Effector memory CD8-positive, alpha-beta T cell (primary cell): ENCODE measurements around the gene SLC22A17.
"Not testable (repeated sequence)": the region's sequence is repeated elsewhere in the genome, so short reads cannot be mapped to it uniquely, and the experiment has no call there.

Experiments
- ATAC-seq: fragments of 150-1000 bp; cut with Tn5 transposase; replicated peaks from 2 replicates; pipeline ENCODE4 v1.10.0; 2021; ENCODE audit warnings: mild to moderate bottlenecking, moderate library complexity
- DNase-seq, 3 experiments: peaks; one replicate each; pipeline ENCODE4 v3.0.0; 2021
- H3K27ac Mint-ChIP-seq, 2 donors: one replicate each; pipeline ENCODE4 v1.8.0; 2022; ENCODE audit warnings: mild to moderate bottlenecking in 2 of 2, mixed read lengths in 2 of 2, moderate library complexity in 2 of 2
- H3K27me3 Mint-ChIP-seq, 2 donors: one replicate each; pipeline ENCODE4 v1.8.0; 2022; ENCODE audit warnings: mixed read lengths in 2 of 2
- H3K36me3 Mint-ChIP-seq: one replicate; pipeline ENCODE4 v1.8.0; 2022; ENCODE audit warnings: mild to moderate bottlenecking, moderate library complexity, mixed read lengths; ENCODE audit not compliant: insufficient read depth
- H3K4me1 Mint-ChIP-seq, 2 donors: one replicate each; pipeline ENCODE4 v1.8.0; 2022; ENCODE audit warnings: low read depth in 2 of 2, mixed read lengths in 2 of 2
- H3K4me3 Mint-ChIP-seq, 2 donors: one replicate each; pipeline ENCODE4 v1.8.0; 2022; ENCODE audit warnings: mild to moderate bottlenecking in 2 of 2, mixed read lengths in 2 of 2, moderate library complexity in 2 of 2
- H3K9me3 Mint-ChIP-seq, 2 donors: one replicate each; pipeline ENCODE4 v1.8.0; 2022; ENCODE audit warnings: mixed read lengths in 2 of 2
- total RNA-seq, 9 experiments: gene quantifications; one replicate each; lab custom pipeline; 2026; lab: John Stamatoyannopoulos, UW

Gene SLC22A17
- total RNA-seq: 0 to 6.9 (median 0.85) reads per million in 9 experiments

DNA sequence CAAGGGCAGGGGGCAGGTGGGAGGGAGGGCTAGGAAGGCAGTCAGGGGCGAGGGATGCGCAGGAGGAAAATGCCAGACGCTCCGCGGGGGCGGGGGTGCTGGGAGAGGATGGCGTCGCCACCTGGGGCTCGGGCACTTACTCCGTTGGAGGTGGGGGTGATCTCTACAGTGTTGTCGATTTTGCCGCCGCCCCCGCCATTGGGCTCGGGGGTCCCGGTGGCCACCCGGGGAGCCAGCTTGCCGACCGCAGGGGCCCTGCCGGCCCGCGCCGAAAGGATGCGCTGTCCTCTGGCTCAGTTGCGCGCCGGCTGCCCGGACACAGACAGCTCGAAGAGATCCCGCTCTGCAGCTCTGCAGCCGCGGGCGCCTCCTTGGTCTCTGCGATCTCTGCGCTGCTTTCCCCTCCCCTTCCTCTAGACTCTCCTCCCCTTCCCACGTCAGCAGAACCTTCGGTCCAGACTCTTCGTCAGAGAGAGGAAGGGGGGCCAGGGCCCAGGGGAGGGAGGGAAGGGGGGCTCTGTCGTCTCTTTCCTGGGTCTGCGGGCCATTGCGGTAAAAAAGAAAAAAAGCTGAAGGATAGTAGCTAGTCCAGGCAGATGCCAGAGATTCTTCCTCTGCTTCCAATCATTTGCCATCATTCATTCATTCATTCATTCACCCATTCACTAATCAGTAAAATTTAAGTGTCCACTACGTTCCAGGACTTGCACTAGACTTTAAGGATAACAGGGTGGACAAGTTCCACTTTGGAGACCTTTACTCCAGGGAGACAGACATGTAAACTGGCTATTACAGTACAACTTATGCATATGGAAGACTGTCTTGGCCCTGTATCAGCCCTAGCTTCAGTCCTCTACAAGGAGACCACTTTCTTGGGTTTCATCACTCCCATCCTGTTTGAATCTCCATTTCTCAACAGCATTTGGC lies at the start of gene SLC22A17:
SLC22A17 (minus strand) TSS at position 382 of the 927 bp plus-strand sequence.
- no peak within 1 kb of the TSS for H3K27ac Mint-ChIP-seq
- peaks cover 70 to 80% of the 10 kb centered on the region in 2 donors for H3K27me3 Mint-ChIP-seq
- H3K4me3 Mint-ChIP-seq: peak within 1 kb of the TSS; percentile 36 to 72
- H3K36me3 Mint-ChIP-seq: peaks cover 5% of the 10 kb centered on the region
- ATAC-seq (peak; percentile 82), DNase-seq (peak in 2 of 3 experiments; percentile 13 to 32)
- H3K9me3 Mint-ChIP-seq: no peaks in the 10 kb centered on the region
- peaks cover 3 to 8% of the 10 kb centered on the region in 2 donors for H3K4me1 Mint-ChIP-seq

DNA sequence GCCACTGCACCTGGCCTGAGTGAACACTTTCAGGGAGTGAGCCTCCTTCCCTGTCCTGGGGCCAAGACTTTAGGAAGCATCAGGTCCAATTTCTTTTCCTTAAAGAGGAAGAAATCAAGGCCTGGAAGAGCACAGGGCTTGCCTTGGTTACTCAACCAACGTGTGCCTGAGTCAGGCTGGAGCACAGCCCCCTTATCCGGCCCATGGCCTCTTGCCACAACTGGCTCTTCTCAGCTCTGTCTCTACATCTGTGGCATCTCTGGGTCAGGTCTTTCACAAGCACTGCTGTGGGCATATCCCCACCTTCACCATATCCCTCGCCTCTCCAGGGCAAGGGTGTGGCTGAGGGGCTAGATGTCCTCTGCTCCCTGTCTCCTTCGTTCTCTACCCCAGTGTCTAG lies 48.6 kb upstream of the SLC22A17 start:
- no peak for ATAC-seq
- Mint-ChIP-seq H3K27me3 (peaks cover 18 to 64% of the 10 kb centered on the region in 2 donors), H3K4me1 (no peaks in the 10 kb centered on the region), H3K27ac (no peak overlapping the region), H3K36me3 (no peaks in the 10 kb centered on the region), H3K4me3 (no peak overlapping the region), H3K9me3 (no peaks in the 10 kb centered on the region)
- no peak for DNase-seq

DNA sequence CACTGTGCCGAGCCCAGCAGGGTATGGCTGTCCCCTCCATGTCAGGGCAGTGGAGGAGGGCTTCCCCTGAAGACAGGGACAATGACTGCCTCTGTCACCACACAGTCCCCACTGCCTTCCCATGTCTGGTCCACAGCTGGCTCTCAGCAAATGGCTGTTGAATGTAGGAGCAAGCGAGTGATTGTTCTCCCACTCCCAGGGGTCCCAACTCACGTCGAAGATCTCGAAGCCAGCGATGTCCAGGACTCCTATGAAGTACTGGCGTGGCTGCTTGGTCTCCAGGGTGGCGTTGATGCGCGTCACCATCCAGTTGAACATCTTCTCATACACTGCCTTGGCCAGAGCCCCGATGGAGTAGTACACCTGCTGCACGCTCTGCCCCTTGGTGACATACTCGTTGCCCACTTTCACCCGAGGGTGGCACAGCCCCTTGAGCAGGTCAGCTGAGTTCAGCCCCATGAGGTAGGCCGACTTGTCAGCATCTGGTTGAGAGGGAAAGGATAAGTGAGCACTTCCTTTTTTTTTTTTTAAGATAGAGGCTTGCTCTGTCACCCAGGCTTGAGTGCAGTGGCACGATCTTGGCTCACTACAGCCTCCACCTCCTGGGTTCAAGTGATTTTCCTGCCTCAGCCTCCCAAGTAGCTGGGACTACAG lies 47.9 kb upstream of the SLC22A17 start:
- not testable (repeated sequence) for ATAC-seq, H3K9me3 Mint-ChIP-seq, H3K4me1 Mint-ChIP-seq, DNase-seq, H3K27ac Mint-ChIP-seq, H3K36me3 Mint-ChIP-seq, H3K4me3 Mint-ChIP-seq
- peaks cover 21 to 57% of the 10 kb centered on the region in 2 donors for H3K27me3 Mint-ChIP-seq

DNA sequence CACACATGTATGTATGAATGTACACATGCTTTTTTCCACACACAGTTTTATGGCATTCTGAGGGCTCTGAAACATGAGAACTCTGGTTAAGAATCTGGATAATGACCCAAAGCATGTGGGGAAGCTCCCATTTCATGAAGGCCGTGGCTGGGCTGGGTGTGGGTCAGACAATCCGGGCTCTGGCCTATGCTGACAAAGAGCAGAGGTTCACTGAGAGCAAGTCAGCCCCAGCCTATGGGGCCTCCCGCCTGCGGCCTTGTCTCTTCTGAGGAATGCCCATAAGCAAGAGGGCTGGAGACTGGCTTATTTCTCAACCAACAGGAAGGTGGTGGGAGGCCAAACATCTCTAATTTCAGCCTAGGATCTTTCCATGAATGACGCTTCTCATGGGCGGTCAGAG lies 46.9 kb upstream of the SLC22A17 start:
- H3K36me3 Mint-ChIP-seq: no peaks in the 10 kb centered on the region
- no peaks in the 10 kb centered on the region for H3K4me1 Mint-ChIP-seq
- H3K27ac Mint-ChIP-seq: no peak overlapping the region
- no peaks in the 10 kb centered on the region for H3K9me3 Mint-ChIP-seq
- H3K4me3 Mint-ChIP-seq: no peak overlapping the region
- ATAC-seq (no peak), DNase-seq (no peak)
- H3K27me3 Mint-ChIP-seq: peaks cover 21 to 47% of the 10 kb centered on the region in 2 donors

DNA sequence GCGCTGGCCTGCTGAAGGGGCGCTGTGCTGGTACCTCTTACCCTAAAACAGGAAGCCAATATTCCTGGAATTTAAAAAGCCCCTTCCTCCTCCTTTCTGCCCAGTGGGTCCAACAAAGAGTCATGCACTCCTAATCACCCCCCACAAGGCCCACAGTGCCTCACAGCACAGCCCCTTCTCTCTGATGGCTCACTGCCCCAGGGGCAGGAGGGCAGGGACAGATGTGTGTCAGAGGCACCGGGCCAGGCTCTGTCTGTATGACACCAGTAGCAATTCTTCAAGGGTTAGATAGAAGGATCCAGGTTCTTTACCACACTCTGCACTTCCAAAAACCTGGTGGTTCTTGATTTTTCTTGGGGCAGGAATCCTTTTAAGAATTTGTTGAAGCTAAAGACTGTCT lies 46.4 kb upstream of the SLC22A17 start:
- no peak for DNase-seq
- peaks cover 22 to 45% of the 10 kb centered on the region in 2 donors for H3K27me3 Mint-ChIP-seq
- H3K4me1 Mint-ChIP-seq: no peaks in the 10 kb centered on the region
- no peak overlapping the region for H3K4me3 Mint-ChIP-seq
- no peak for ATAC-seq
- no peaks in the 10 kb centered on the region for H3K36me3 Mint-ChIP-seq
- no peaks in the 10 kb centered on the region for H3K9me3 Mint-ChIP-seq
- no peak overlapping the region for H3K27ac Mint-ChIP-seq

DNA sequence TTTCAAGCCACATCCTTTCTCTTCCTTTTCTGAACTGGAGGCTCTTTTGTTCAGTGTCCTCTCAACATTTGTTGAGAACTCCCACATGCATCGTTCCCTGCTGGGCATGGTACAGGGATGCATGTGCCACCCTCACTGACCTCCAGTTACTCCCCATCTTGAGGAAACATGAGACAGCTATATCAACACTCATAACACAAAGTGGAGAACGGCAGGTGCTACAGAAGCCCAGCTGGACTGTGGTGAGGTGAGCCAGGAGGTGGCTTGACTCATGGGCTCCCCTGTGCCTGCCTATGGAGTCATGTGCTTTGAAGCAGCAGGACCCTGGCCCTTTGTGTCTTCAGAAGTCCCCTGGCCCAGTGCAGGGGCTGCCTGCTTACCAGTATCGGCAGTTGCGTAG lies 45.7 kb upstream of the SLC22A17 start:
- no peak for DNase-seq
- H3K4me1 Mint-ChIP-seq: no peaks in the 10 kb centered on the region
- ATAC-seq: no peak
- no peak overlapping the region for H3K4me3 Mint-ChIP-seq
- H3K9me3 Mint-ChIP-seq: no peaks in the 10 kb centered on the region
- H3K27ac Mint-ChIP-seq: no peak overlapping the region
- no peaks in the 10 kb centered on the region for H3K36me3 Mint-ChIP-seq
- peaks cover 27 to 46% of the 10 kb centered on the region in 2 donors for H3K27me3 Mint-ChIP-seq

DNA sequence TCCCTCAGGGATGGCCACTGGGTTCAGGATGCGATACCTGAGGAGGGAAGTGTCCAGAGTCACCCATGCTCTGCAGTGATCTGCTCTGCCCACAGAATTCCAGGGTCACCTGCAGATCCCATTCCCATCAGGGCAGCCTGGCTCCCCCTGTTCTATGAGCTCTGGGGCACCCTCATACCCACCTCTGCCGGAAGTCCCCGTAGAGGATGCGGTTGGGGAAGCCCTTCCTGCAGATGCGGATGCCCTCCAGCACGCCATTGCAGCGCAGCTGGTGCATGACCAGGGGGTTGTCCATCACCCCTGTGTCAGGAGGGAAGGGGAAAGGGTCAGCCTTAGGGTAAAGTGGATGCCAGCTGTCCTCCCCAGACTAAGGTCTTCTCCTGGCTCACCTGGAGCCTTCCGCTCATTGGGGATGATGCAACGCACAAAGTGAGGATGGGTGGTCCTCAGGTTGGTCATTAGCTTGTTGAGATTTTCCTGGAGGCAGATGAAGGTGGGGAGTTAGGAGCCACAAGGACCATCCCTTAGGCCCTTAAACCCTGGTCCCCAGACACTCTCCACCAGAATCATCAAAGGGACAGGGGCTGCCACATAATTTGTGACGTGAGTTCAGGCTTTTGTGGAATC lies 44.2 kb upstream of the SLC22A17 start:
- no peaks in the 10 kb centered on the region for H3K36me3 Mint-ChIP-seq
- no peak overlapping the region for H3K4me3 Mint-ChIP-seq

DNA sequence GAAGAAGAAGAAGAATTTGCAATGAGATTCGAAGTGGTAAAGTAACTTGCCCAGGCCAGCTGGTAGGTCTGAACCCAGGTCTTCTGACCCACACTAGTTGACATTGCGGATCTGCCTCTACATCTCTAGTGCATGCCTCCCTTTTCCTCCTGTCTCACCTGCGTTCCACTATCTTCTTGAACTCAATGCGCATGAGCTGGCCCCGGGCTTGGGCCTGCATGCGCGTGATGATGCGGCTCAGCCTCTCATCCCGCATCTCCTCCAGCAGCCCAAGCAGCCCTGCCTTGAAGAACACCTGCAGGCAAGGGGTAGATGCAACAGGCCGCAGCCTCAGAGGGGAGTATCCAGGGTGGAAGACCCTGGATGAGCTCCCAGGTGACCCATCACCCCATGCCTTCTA lies 43.4 kb upstream of the SLC22A17 start:
- Mint-ChIP-seq H3K27ac (no peak overlapping the region), H3K4me1 (no peaks in the 10 kb centered on the region), H3K4me3 (no peak overlapping the region), H3K9me3 (no peaks in the 10 kb centered on the region), H3K27me3 (peaks cover 29 to 44% of the 10 kb centered on the region in 2 donors), H3K36me3 (no peaks in the 10 kb centered on the region)
- DNase-seq (no peak), ATAC-seq (no peak)

More for the DNA sequence above, 44.2 kb upstream of the SLC22A17 start:
- H3K27me3 Mint-ChIP-seq: peaks cover 29 to 44% of the 10 kb centered on the region in 2 donors
- no peak for DNase-seq
- no peak overlapping the region for H3K27ac Mint-ChIP-seq
- H3K9me3 Mint-ChIP-seq: no peaks in the 10 kb centered on the region
- H3K4me1 Mint-ChIP-seq: no peaks in the 10 kb centered on the region
- ATAC-seq: no peak

DNA sequence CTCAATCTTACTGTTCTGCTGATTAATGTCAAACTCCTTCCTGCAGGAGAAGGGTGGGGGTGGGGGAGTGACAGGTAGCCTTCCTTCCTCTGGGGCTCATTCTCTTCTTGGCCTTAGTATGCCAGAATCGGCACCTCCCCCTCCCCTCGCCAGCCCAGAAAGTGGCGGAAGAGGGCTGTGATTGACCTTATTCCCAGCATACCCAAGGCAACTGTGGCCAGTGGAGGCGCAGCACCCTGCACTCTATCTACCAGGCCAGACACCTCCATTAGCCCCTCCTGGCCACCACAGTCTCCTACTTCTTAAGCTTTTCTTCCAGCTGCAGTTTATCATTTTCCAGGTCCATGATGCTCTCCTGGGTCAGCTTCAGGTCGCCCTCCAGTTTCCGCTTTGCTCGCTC lies 39.9 kb upstream of the SLC22A17 start:
- ATAC-seq (no peak), DNase-seq (no peak)
- Mint-ChIP-seq H3K4me3 (no peak overlapping the region), H3K36me3 (peaks cover 2% of the 10 kb centered on the region), H3K9me3 (no peaks in the 10 kb centered on the region), H3K4me1 (no peaks in the 10 kb centered on the region), H3K27ac (no peak overlapping the region), H3K27me3 (peaks cover 44 to 59% of the 10 kb centered on the region in 2 donors)

DNA sequence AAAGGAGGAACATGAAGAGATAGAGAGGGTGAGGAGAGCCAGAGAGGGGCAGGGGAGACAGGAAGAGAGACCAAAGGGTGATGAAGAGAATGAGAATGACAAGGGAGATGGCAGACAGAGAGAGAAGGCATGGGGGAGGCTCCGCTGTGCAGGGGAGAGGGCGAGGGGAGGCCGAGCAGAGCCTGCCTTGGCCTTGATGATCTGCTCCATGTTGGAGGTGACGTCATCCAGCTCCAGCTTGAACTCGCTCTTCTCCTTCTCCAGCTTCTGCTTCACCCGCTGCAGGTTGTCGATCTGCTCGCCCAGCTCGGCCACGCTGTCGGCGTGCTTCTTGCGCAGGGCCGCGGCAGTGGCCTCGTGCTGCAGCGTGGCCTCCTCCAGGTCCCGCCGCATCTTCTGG lies 37.2 kb upstream of the SLC22A17 start:
- not testable (repeated sequence) for H3K4me3 Mint-ChIP-seq, H3K9me3 Mint-ChIP-seq

DNA sequence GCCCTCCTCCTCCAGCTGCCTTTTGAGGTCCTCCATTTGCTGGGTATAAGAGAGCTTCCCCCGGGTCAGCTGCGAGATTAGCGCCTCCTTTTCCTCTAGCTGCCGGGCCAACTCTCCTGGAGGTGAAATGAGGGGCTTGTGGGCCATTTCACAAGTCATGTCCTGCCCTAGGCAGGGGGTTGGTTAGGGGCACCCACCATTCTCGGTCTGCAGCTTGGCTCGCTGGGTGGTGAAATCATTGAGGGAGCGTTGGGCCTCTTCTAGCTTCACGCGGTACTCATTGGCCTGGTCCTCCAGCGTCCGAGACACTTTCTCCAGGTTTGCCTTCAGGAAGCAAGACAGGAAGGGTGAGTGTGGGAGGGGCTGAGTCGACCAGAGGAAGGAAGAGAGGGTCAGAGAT lies 36.7 kb upstream of the SLC22A17 start:
- peaks cover 2% of the 10 kb centered on the region for H3K36me3 Mint-ChIP-seq
- DNase-seq (no peak), ATAC-seq (no peak)
- no peaks in the 10 kb centered on the region for H3K4me1 Mint-ChIP-seq
- H3K4me3 Mint-ChIP-seq: no peak overlapping the region
- no peaks in the 10 kb centered on the region for H3K9me3 Mint-ChIP-seq
- no peak overlapping the region for H3K27ac Mint-ChIP-seq
- peaks cover 51 to 63% of the 10 kb centered on the region in 2 donors for H3K27me3 Mint-ChIP-seq

More for the DNA sequence above, 37.2 kb upstream of the SLC22A17 start:
- peaks cover 47 to 63% of the 10 kb centered on the region in 2 donors for H3K27me3 Mint-ChIP-seq
- DNase-seq, H3K4me1 Mint-ChIP-seq, ATAC-seq, H3K27ac Mint-ChIP-seq, H3K36me3 Mint-ChIP-seq: not testable (repeated sequence)

DNA sequence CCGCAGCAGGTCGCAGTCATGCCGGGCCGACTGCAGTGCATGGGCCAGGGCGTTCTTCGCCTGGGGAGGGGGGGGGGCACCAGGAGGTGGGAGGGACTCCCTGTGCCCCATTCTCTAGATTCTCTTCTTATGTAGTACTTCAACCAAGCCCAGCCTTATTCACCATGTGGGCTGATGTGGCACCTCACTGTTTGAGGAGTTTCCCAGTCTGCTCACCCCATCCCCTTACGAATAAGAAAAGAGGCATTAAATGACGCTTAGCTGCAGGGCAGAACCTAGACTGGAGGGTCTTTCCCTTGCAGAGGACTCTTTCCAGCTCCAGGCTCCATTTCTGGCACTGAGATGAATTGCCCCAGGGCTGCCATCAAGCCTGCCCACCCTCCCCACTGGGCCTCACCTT lies 36.3 kb upstream of the SLC22A17 start:
- Mint-ChIP-seq H3K27me3 (peaks cover 52 to 62% of the 10 kb centered on the region in 2 donors), H3K9me3 (no peaks in the 10 kb centered on the region), H3K36me3 (peaks cover 2% of the 10 kb centered on the region), H3K4me3 (no peak overlapping the region), H3K4me1 (no peaks in the 10 kb centered on the region), H3K27ac (no peak overlapping the region)
- DNase-seq (no peak), ATAC-seq (no peak)
